H9 (cell line): Measurements from ENCODE around the gene BCHE. TPM values are rescaled to one million over a fixed set of nuclear protein-coding genes. Genes with fewer than 3 reads are reported as not detected.

Source experiments
- DNase-seq: peaks from one replicate; pipeline ENCODE4 v3.0.0-alpha.2; 2017
- H2AFZ ChIP-seq: one replicate; pipeline ENCODE4 v1.6.1; 2013; ENCODE audit warnings: mild to moderate bottlenecking, low read length, control low read depth, moderate library complexity
- H2AK5ac ChIP-seq: 2 replicates; pipeline ENCODE4 v1.6.1; 2013; ENCODE audit warnings: low read length, control low read depth, mixed read lengths; ENCODE audit not compliant: insufficient read length
- H2BK120ac ChIP-seq: one replicate; pipeline ENCODE4 v1.6.1; 2013; ENCODE audit warnings: low read depth, mild to moderate bottlenecking, low read length, control low read depth, inconsistent platforms; ENCODE audit not compliant: poor library complexity, severe bottlenecking
- H2BK12ac ChIP-seq: 2 replicates; pipeline ENCODE4 v1.6.1; 2013; ENCODE audit warnings: low read length, control low read depth, mixed read lengths, low read depth; ENCODE audit not compliant: insufficient read length
- H2BK15ac ChIP-seq: 2 replicates; pipeline ENCODE4 v1.6.1; 2013; ENCODE audit warnings: low read depth, low read length, control low read depth
- H2BK20ac ChIP-seq: one replicate; pipeline ENCODE4 v1.6.1; 2013; ENCODE audit warnings: low read depth, mild to moderate bottlenecking, low read length, control low read depth, inconsistent platforms; ENCODE audit not compliant: poor library complexity, severe bottlenecking
- H2BK5ac ChIP-seq: 2 replicates; pipeline ENCODE4 v1.6.1; 2013; ENCODE audit warnings: low read length, control low read depth, mixed read lengths; ENCODE audit not compliant: insufficient read length
- H3K14ac ChIP-seq: 2 replicates; pipeline ENCODE4 v1.6.1; 2013; ENCODE audit warnings: low read length, control low read depth; ENCODE audit not compliant: insufficient read depth
- H3K18ac ChIP-seq: 2 replicates; pipeline ENCODE4 v1.6.1; 2013; ENCODE audit warnings: low read depth, mild to moderate bottlenecking, mixed read lengths, low read length, control low read depth; ENCODE audit not compliant: insufficient read length
- H3K23ac ChIP-seq: 2 replicates; pipeline ENCODE4 v1.6.1; 2013; ENCODE audit warnings: low read length, control low read depth, mixed read lengths, low read depth; ENCODE audit not compliant: insufficient read length
- H3K23me2 ChIP-seq: 2 replicates; pipeline ENCODE4 v1.6.1; 2013; ENCODE audit warnings: low read depth, mild to moderate bottlenecking, mixed read lengths, low read length, control low read depth; ENCODE audit not compliant: insufficient read length, poor library complexity, severe bottlenecking
- H3K27ac ChIP-seq: 2 replicates; pipeline ENCODE4 v1.5.1; 2013; ENCODE audit warnings: low read length, control low read depth, mixed read lengths, low read depth; ENCODE audit not compliant: insufficient read length
- H3K27me3 ChIP-seq: 2 replicates; pipeline ENCODE4 v1.6.1; 2013; ENCODE audit warnings: low read length, control low read depth, inconsistent platforms; ENCODE audit not compliant: insufficient read depth
- H3K4ac ChIP-seq: 2 replicates; pipeline ENCODE4 v1.6.1; 2013; ENCODE audit warnings: low read depth, mild to moderate bottlenecking, control low read depth, inconsistent platforms, low read length, moderate library complexity
- H3K4me1 ChIP-seq: 2 replicates; pipeline ENCODE4 v1.6.1; 2013; ENCODE audit warnings: low read length, control low read depth, inconsistent platforms; ENCODE audit not compliant: insufficient read depth
- H3K4me2 ChIP-seq: 2 replicates; pipeline ENCODE4 v1.6.1; 2013; ENCODE audit warnings: low read length, control low read depth, mixed read lengths; ENCODE audit not compliant: insufficient read length, insufficient read depth
- H3K56ac ChIP-seq: 2 replicates; pipeline ENCODE4 v1.6.1; 2013; ENCODE audit warnings: low read depth, mild to moderate bottlenecking, mixed read lengths, low read length, control low read depth; ENCODE audit not compliant: insufficient read length
- H3K79me1 ChIP-seq: 2 replicates; pipeline ENCODE4 v1.6.1; 2013; ENCODE audit warnings: low read depth, mild to moderate bottlenecking, moderate library complexity, low read length, control low read depth, inconsistent platforms; ENCODE audit not compliant: insufficient read depth, poor library complexity, severe bottlenecking
- H3K79me2 ChIP-seq: 2 replicates; pipeline ENCODE4 v1.6.1; 2013; ENCODE audit warnings: low read length, control low read depth, inconsistent platforms; ENCODE audit not compliant: insufficient read depth
- H3K9ac ChIP-seq: 2 replicates; pipeline ENCODE4 v1.6.1; 2013; ENCODE audit warnings: low read length, control low read depth, mixed read lengths; ENCODE audit not compliant: insufficient read length; ENCODE audit errors: extremely low read depth
- H3K9me3 ChIP-seq: one replicate; pipeline ENCODE4 v1.6.1; 2013; ENCODE audit warnings: low read depth, low read length, inconsistent platforms; ENCODE audit not compliant: control insufficient read depth
- H3T11ph ChIP-seq: one replicate; pipeline ENCODE4 v1.6.1; 2013; ENCODE audit warnings: mild to moderate bottlenecking, low read length, control low read depth, inconsistent platforms
- H4K20me1 ChIP-seq: one replicate; pipeline ENCODE4 v1.6.1; 2013; ENCODE audit not compliant: control insufficient read depth, insufficient read length, insufficient read depth
- H4K5ac ChIP-seq: 2 replicates; pipeline ENCODE4 v1.6.1; 2013; ENCODE audit warnings: low read depth, mild to moderate bottlenecking, mixed read lengths, low read length, control low read depth; ENCODE audit not compliant: insufficient read length
- H4K8ac ChIP-seq: replicated peaks from 2 replicates; pipeline ENCODE4 v1.6.1; 2013; ENCODE audit warnings: low read length, control low read depth, mixed read lengths, low read depth; ENCODE audit not compliant: insufficient read length
- H4K91ac ChIP-seq: 2 replicates; pipeline ENCODE4 v1.6.1; 2013; ENCODE audit warnings: low read depth, mild to moderate bottlenecking, moderate library complexity, mixed read lengths, low read length, control low read depth; ENCODE audit not compliant: insufficient read length
- H3K27ac Mint-ChIP-seq, 3 experiments: 2 replicates in 2 of 3; 3 replicates in 1 of 3; pipeline ENCODE4 v1.8.0; 2020 to 2021; ENCODE audit warnings: mixed read lengths in 3 of 3, mild to moderate bottlenecking in 1 of 3, moderate library complexity in 1 of 3
- H3K27me3 Mint-ChIP-seq: 2 replicates; pipeline ENCODE4 v1.8.0; 2021; ENCODE audit warnings: low read depth, mild to moderate bottlenecking, moderate library complexity, mixed read lengths
- H3K36me3 Mint-ChIP-seq, 3 experiments: 2 replicates in 2 of 3; 3 replicates in 1 of 3; pipeline ENCODE4 v1.8.0; 2020 to 2021; ENCODE audit warnings: low read depth in 3 of 3, mixed read lengths in 3 of 3; ENCODE audit not compliant: insufficient read depth in 1 of 3
- H3K4me1 Mint-ChIP-seq, 2 experiments: 2 replicates each; pipeline ENCODE4 v1.8.0; 2020; ENCODE audit warnings: mixed read lengths in 2 of 2
- H3K4me3 Mint-ChIP-seq, 2 experiments: 2 replicates in 1 of 2; 3 replicates in 1 of 2; pipeline ENCODE4 v1.8.0; 2020 to 2021; ENCODE audit warnings: mild to moderate bottlenecking in 2 of 2, mixed read lengths in 2 of 2, moderate library complexity in 1 of 2
- H3K9me3 Mint-ChIP-seq, 2 experiments: 2 replicates in 1 of 2; 3 replicates in 1 of 2; pipeline ENCODE4 v1.8.0; 2020; ENCODE audit warnings: mild to moderate bottlenecking in 2 of 2, mixed read lengths in 2 of 2, moderate library complexity in 1 of 2
- CTCF ChIP-seq: fragments of 200-600 bp; sonication (generic); conservative IDR thresholded peaks from 3 replicates; pipeline ENCODE4 v1.8.0; 2021; ENCODE audit warnings: antibody characterized with exemption, mild to moderate bottlenecking
- WGBS: extraction: QIAGEN DNeasy Blood & Tissue Kit; methylation state at CpG from one replicate; pipeline ENCODE4 v1.1.7; 2013; ENCODE audit warnings: missing lambda C conversion rate, low lambda C conversion rate, mixed read lengths; ENCODE audit not compliant: insufficient read length; ENCODE audit errors: extremely low coverage; 5-methylcytosine and 5-hydroxymethylcytosine counted together
- total RNA-seq: library from RNA; stranded (reverse); gene quantifications from 2 replicates; pipeline ENCODE4 v1.2.1, GENCODE V29; 2021

The BCHE gene
- total RNA-seq, 1 experiment from 2014 or later, result 1.4 TPM

GRCh38 chr3:165854696-165855095, 17.5 kb upstream of the BCHE start:
- Histone ChIP-seq H3K79me1 (no peaks in the 10 kb centered on the region), H3K27me3 (no peaks in the 10 kb centered on the region), H3K27ac (no peak overlapping the region), H3K14ac (no peak overlapping the region), H3K79me2 (no peaks in the 10 kb centered on the region), H4K20me1 (no peaks in the 10 kb centered on the region), H2AK5ac (no peak overlapping the region), H3K18ac (no peak overlapping the region), H3K4me1 (no peaks in the 10 kb centered on the region), H2BK20ac (no peak overlapping the region), H2BK5ac (no peak overlapping the region), H4K91ac (no peak overlapping the region), H3K23ac (no peak overlapping the region), H3K4ac (no peak overlapping the region), H3K4me2 (no peak overlapping the region), H3K9ac (no peak overlapping the region), H2BK120ac (no peak overlapping the region), H3K23me2 (no peaks in the 10 kb centered on the region), H2AFZ (no peak overlapping the region), H4K8ac (no peak overlapping the region), H2BK12ac (no peak overlapping the region), H3K56ac (no peak overlapping the region), H4K5ac (no peak overlapping the region), H3T11ph (no peak overlapping the region), H3K9me3 (no peaks in the 10 kb centered on the region), H2BK15ac (no peak overlapping the region)
- H3K4me3 Mint-ChIP-seq, result no peak overlapping the region
- H3K36me3 Mint-ChIP-seq, result no peaks in the 10 kb centered on the region
- DNase-seq, result no peak
- 0 out of 5 replicates have a peak, but pooled peaks cover 0 to 1% of the 10 kb centered on the region in 2 experiments for H3K9me3 Mint-ChIP-seq
- peak; percentile 77 for TF ChIP-seq CTCF
- H3K27ac Mint-ChIP-seq, result no peak overlapping the region; a peak in 1 of 7 replicates
- no peaks in the 10 kb centered on the region for H3K27me3 Mint-ChIP-seq
- no CpG with 5 or more reads among the region's 1 CpG for WGBS
- H3K4me1 Mint-ChIP-seq, result no peaks in the 10 kb centered on the region; a peak in 1 of 4 replicates
